Type B pancreatic cell (in vitro differentiated cells): ENCODE results near the gene WDR38. TPM values are rescaled to one million over a fixed set of nuclear protein-coding genes. Genes with fewer than 3 reads are reported as not detected.

Experiments used
- DNase-seq: peaks from one replicate; pipeline ENCODE4 v3.0.0; 2021; ENCODE audit warnings: mixed read lengths; ENCODE audit not compliant: unreplicated experiment; ENCODE audit errors: extremely low spot score
- H3K27ac Mint-ChIP-seq: 2 replicates; pipeline ENCODE4 v1.8.0; 2021; ENCODE audit warnings: mild to moderate bottlenecking, mixed read lengths
- H3K27me3 Mint-ChIP-seq: 2 replicates; pipeline ENCODE4 v1.8.0; 2021; ENCODE audit warnings: mixed read lengths
- H3K36me3 Mint-ChIP-seq: 2 replicates; pipeline ENCODE4 v1.8.0; 2021; ENCODE audit warnings: mixed read lengths
- H3K4me1 Mint-ChIP-seq: one replicate; pipeline ENCODE4 v1.8.0; 2021; ENCODE audit warnings: mixed read lengths; ENCODE audit not compliant: unreplicated experiment
- H3K4me3 Mint-ChIP-seq: 2 replicates; pipeline ENCODE4 v1.8.0; 2021; ENCODE audit warnings: mild to moderate bottlenecking, mixed read lengths
- H3K9me3 Mint-ChIP-seq: 2 replicates; pipeline ENCODE4 v1.8.0; 2021; ENCODE audit warnings: mixed read lengths
- CTCF ChIP-seq: fragments of 200-600 bp; sonication (generic); conservative IDR thresholded peaks from 2 replicates; pipeline ENCODE4 v1.5.0; 2021; ENCODE audit warnings: antibody characterized with exemption, mild to moderate bottlenecking
- total RNA-seq: library from RNA; stranded (reverse); gene quantifications from 2 replicates; pipeline ENCODE4 v1.2.1, GENCODE V29; 2021; ENCODE audit warnings: low replicate concordance

The WDR38 gene
- total RNA-seq, 1 donor from 2014 or later = 0.75 TPM

- Mint-ChIP-seq H3K4me1 (no peaks in the 10 kb centered on the region), H3K4me3 (no peak overlapping the region), H3K9me3 (no peaks in the 10 kb centered on the region), H3K27ac (no peak overlapping the region), H3K36me3 (peaks cover 20% of the 10 kb centered on the region), H3K27me3 (no peaks in the 10 kb centered on the region)
- TF ChIP-seq CTCF = no peak
- no peak for DNase-seq
These were observed 53.7 kb downstream of the WDR38 start for GRCh38 chr9:124906966-124907365.

Other genes with a start within 250 kb of the WDR38 start
- 6.5 and 10.0 TPM in 2 replicates for gene NR6A1, start 82.1 kb upstream of the WDR38 start, total RNA-seq
- gene OLFML2A, start 76.3 kb upstream of the WDR38 start, total RNA-seq = 6.3 and 10.8 TPM in 2 replicates
- gene RPL35, start 8.5 kb downstream of the WDR38 start, total RNA-seq = 1,370 and 1,381 TPM in 2 replicates
- gene ARPC5L, start 8.7 kb downstream of the WDR38 start, total RNA-seq = 37.9 and 38.9 TPM in 2 replicates
- 18.4 and 22.6 TPM in 2 replicates for gene GOLGA1, start 87.6 kb downstream of the WDR38 start, total RNA-seq